Measurements from ENCODE around the gene RNF113B. TPM values are rescaled to one million over a fixed set of nuclear protein-coding genes. Genes with fewer than 3 reads are reported as not detected.

RNF113B gene
- total RNA-seq (not detected), polyA plus RNA-seq (not detected)
- long read RNA-seq, donor 1, result 0 reads
- long read RNA-seq, donor 2, result 0 reads

DNA sequence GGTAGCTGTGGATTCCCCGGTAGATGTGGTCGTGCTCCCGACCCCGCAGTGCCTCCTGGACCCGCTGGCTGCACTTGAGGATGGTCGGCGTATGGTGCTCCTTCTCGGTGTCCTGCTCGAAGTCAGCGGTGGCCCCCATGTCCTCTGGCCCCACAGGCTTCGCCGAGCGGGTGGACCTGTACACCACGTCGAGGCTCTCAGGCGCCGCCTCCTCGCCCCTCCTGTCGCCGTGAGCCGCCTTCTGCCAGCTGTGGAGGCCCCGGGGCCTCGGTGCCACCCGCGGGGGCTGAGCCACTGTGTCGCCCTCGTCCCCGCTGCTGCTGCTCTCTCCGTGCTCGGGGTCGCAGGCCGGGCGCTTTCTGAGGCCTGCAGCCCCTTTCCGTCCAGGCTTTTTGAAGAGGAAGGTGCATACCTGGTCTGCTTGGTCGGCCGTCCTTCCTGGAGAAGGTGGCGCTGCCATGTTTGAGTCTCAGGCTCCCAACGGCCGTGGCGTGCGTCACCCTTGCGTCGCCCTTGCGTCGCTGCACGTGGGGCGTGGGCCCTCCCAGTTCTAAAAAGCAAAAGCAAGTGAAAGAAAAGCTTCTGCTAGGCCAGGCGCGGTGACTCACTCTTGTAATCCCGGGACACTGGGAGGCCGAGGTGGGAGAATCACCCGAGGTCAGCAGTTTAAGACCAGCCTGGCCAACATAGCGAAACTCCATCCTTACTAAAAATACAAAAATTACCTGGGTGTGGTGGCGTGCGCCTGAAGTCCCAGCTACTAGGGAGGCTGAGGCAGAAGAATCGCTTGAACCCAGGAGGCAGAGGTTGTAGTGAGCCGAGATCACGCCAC is at the start of gene RNF113B:
Gene RNF113B (minus strand): TSS at position 493 of the 832 bp plus-strand sequence. CDS start 33 bp downstream, at position 460.
- DNase-seq (no peak), ATAC-seq (no peak)
- Histone ChIP-seq H3K27ac (no peak within 1 kb of the TSS), H3K27me3 (ENCODE audit: insufficient read depth in 3 of 3, low read length in 2 of 3) (no peaks in the 10 kb centered on the region), H3K9me3 (no peaks in the 10 kb centered on the region), H3K36me3 (ENCODE audit: insufficient read depth in 1 of 2, low read depth in 1 of 2) (no peaks in the 10 kb centered on the region), H3K4me1 (peaks cover 22% of the 10 kb centered on the region), H3K4me3 (no peak within 1 kb of the TSS)
- 95 to 96% (median 96%) methylated on average over 55 to 58 of the region's 58 CpGs for WGBS, 3 donors
- intact Hi-C loops (cut with DNase I), result no loop called here
- TF ChIP-seq, protein P1, sequence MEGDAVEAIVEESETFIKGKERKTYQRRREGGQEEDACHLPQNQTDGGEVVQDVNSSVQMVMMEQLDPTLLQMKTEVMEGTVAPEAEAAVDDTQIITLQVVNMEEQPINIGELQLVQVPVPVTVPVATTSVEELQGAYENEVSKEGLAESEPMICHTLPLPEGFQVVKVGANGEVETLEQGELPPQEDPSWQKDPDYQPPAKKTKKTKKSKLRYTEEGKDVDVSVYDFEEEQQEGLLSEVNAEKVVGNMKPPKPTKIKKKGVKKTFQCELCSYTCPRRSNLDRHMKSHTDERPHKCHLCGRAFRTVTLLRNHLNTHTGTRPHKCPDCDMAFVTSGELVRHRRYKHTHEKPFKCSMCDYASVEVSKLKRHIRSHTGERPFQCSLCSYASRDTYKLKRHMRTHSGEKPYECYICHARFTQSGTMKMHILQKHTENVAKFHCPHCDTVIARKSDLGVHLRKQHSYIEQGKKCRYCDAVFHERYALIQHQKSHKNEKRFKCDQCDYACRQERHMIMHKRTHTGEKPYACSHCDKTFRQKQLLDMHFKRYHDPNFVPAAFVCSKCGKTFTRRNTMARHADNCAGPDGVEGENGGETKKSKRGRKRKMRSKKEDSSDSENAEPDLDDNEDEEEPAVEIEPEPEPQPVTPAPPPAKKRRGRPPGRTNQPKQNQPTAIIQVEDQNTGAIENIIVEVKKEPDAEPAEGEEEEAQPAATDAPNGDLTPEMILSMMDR (IDR thresholded peaks at IDR 0.05), result no peak

DNA sequence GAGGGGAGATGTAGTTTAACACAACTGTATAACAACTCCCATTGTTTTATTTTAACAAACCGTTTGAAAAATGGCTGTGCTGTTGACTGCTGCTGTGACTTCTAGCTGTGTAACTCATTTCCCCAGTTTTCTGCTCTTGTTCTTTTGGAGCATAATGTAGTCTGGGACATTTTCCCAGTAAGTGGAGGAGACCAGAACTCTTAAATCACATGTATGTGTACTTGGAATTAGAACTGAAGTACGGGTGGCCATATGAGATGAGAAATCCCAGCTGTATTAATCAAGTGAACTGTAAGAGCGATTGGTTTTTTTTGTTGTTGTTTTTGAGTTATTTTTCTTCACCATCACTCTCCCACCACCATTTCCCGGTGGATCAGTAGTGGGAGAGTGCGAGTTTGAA is 49.4 kb upstream of the RNF113B start:
- Histone ChIP-seq H3K36me3 (ENCODE audit: insufficient read depth in 1 of 2, low read depth in 1 of 2) (no peaks in the 10 kb centered on the region), H3K9me3 (no peaks in the 10 kb centered on the region), H3K27me3 (ENCODE audit: insufficient read depth in 3 of 3, low read length in 2 of 3) (no peaks in the 10 kb centered on the region), H3K4me3 (no peak overlapping the region), H3K27ac (no peak overlapping the region), H3K4me1 (peaks cover 5% of the 10 kb centered on the region)
- 81 to 88% (median 84%) methylated on average over 5 of the region's 5 CpGs for WGBS, 3 donors
- TF ChIP-seq, protein P1 (IDR thresholded peaks at IDR 0.05), result no peak
- DNase-seq (no peak), ATAC-seq (no peak)
- intact Hi-C loops (cut with DNase I), result no loop called here

DNA sequence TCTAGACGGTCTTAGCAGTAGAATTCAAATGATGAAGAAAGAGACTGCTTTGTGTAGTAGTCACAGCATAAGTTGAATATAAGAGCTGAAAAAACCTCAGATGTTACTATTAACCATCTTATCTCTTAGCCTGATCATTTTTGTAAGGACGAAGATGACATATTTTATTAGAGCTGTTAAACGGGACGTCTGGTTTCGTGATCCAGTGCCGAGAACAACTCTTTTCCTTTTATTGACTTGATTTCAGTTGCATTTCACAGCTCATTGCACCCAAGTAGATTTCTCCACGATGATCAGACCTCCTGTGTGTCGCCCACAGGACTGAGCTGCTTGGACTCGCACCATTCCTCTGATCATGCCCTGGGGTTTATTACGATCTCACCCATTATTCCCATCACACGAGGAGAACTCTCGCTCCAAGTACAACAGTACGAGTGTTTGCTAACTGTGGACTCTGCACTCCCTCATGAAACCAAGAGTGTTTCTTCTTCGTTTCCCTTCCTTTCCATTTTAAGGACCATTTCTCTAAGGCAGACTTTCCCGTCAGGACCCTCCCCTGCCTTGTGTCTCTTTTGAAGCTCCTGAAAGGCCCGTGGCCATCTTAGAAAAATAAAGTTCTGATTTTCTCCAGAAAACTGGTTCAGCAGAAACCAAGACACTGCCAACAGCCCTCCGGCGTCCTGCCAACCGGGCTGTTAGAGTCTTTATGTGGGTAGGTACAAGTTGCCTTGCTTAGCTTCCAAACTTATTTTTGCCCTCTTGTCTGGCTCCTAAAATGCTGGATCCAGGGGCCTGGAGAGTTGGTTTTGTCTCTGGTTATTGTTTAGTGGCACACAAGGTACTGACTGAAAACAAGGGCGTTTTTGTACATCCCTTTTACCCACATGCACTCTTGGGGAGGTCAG is 48.2 kb upstream of the RNF113B start:
- TF ChIP-seq, protein P1 (IDR thresholded peaks at IDR 0.05), result no peak
- intact Hi-C loops (cut with DNase I), result no loop called here
- 94 to 95% (median 94%) methylated on average over 20 of the region's 20 CpGs for WGBS, 3 donors

DNA sequence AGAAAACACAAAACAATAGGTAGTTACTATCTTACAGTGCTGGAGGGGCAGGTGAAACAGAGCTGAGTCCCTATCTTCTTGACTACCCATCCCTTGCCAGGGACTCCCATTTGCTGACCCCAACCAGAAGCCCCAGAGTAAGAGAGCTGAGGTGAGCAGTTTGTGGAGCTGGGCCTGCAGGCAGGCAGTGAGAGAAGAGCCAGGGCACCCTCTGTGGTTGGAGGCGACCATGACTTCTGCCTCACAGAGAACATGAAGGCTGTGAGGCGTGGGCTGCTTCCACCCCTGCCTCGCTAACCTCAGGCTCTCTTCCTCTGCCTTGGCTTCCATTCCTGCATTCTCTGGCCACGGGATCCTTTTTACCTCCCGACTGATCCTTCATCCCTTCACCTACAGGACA is 47.5 kb upstream of the RNF113B start:
- 90 to 94% (median 91%) methylated on average over 5 of the region's 5 CpGs for WGBS, 3 donors
- DNase-seq, result no peak

More for the DNA sequence above, 48.2 kb upstream of the RNF113B start:
- H3K4me1 ChIP-seq, result peaks cover 5% of the 10 kb centered on the region
- H3K27ac ChIP-seq, result no peak overlapping the region
- H3K9me3 ChIP-seq, result no peaks in the 10 kb centered on the region
- H3K36me3 ChIP-seq (ENCODE audit: insufficient read depth in 1 of 2, low read depth in 1 of 2), result no peaks in the 10 kb centered on the region
- ATAC-seq, result no peak
- no peak for DNase-seq
- H3K4me3 ChIP-seq, result no peak overlapping the region
- no peaks in the 10 kb centered on the region for H3K27me3 ChIP-seq (ENCODE audit: insufficient read depth in 3 of 3, low read length in 2 of 3)

More for the DNA sequence above, 47.5 kb upstream of the RNF113B start:
- ATAC-seq, result no peak
- Histone ChIP-seq H3K9me3 (no peaks in the 10 kb centered on the region), H3K27ac (no peak overlapping the region), H3K27me3 (ENCODE audit: insufficient read depth in 3 of 3, low read length in 2 of 3) (no peaks in the 10 kb centered on the region), H3K4me3 (no peak overlapping the region), H3K36me3 (ENCODE audit: insufficient read depth in 1 of 2, low read depth in 1 of 2) (no peaks in the 10 kb centered on the region), H3K4me1 (peaks cover 5% of the 10 kb centered on the region)
- TF ChIP-seq, protein P1 (IDR thresholded peaks at IDR 0.05), result no peak
- intact Hi-C loops (cut with DNase I), result no loop called here

Measured in psoas muscle (tissue), 8 donors.